Parathyroid adenoma (tissue), 2 donors: Measurements from ENCODE around the gene PCDHB7.
"Not testable (repeated sequence)": the region's sequence is repeated elsewhere in the genome, so short reads cannot be mapped to it uniquely, and the experiment has no call there.

ENCODE experiments used
- H2AFZ ChIP-seq: fragments of 300-600 bp; sonication (generic); one replicate; pipeline ENCODE4 v1.7.0; 2017; ENCODE audit warnings: antibody characterized with exemption, mild to moderate bottlenecking
- H3K27ac ChIP-seq: fragments of 300-600 bp; sonication (generic); one replicate; pipeline ENCODE4 v1.7.0; 2017
- H3K27me3 ChIP-seq: fragments of 300-600 bp; sonication (generic); one replicate; pipeline ENCODE4 v1.7.0; 2017; ENCODE audit warnings: low read length; ENCODE audit not compliant: control insufficient read depth, insufficient read depth
- H3K36me3 ChIP-seq: fragments of 300-600 bp; sonication (generic); one replicate; pipeline ENCODE4 v1.7.0; 2017; ENCODE audit warnings: low read length; ENCODE audit not compliant: control insufficient read depth, insufficient read depth
- H3K4me1 ChIP-seq: fragments of 300-600 bp; sonication (generic); one replicate; pipeline ENCODE4 v1.7.0; 2017; ENCODE audit warnings: control low read depth
- H3K4me2 ChIP-seq: fragments of 300-600 bp; sonication (generic); one replicate; pipeline ENCODE4 v1.7.0; 2017; ENCODE audit warnings: low read length
- H3K4me3 ChIP-seq: fragments of 300-600 bp; sonication (generic); one replicate; pipeline ENCODE4 v1.7.0; 2017; ENCODE audit warnings: low read depth, low read length
- H3K79me2 ChIP-seq: fragments of 300-600 bp; sonication (generic); one replicate; pipeline ENCODE4 v1.7.0; 2017; ENCODE audit warnings: control low read depth
- H3K9ac ChIP-seq: fragments of 300-600 bp; sonication (generic); one replicate; pipeline ENCODE4 v1.7.0; 2017; ENCODE audit warnings: mild to moderate bottlenecking
- H3K9me3 ChIP-seq: fragments of 300-600 bp; sonication (generic); one replicate; pipeline ENCODE4 v1.7.0; 2017; ENCODE audit warnings: low read length; ENCODE audit not compliant: control insufficient read depth
- TF ChIP-seq, protein P1 (sequence below): fragments of 300-600 bp; sonication (generic); IDR thresholded peaks from one replicate; pipeline ENCODE4 v1.7.0; 2017; ENCODE audit warnings: antibody characterized with exemption, mild to moderate bottlenecking
- donor health status: primary hyperparathyroidism.

The PCDHB7 gene

GRCh38 chr5:141135718-141136266 is 36.7 kb upstream of the PCDHB7 start:
- H3K4me1 ChIP-seq = no peaks in the 10 kb centered on the region
- no peak overlapping the region for H3K9ac ChIP-seq
- no peak overlapping the region for H3K4me2 ChIP-seq
- no peaks in the 10 kb centered on the region for H3K79me2 ChIP-seq
- H3K27ac ChIP-seq = no peak overlapping the region
- peak overlapping the region; percentile 57 for H2AFZ ChIP-seq
- peaks cover 6% of the 10 kb centered on the region for H3K27me3 ChIP-seq
- peaks cover under 1% of the 10 kb centered on the region for H3K36me3 ChIP-seq
- peak overlapping the region; percentile 36 for H3K4me3 ChIP-seq
- H3K9me3 ChIP-seq = no peaks in the 10 kb centered on the region
- TF ChIP-seq, protein P1, sequence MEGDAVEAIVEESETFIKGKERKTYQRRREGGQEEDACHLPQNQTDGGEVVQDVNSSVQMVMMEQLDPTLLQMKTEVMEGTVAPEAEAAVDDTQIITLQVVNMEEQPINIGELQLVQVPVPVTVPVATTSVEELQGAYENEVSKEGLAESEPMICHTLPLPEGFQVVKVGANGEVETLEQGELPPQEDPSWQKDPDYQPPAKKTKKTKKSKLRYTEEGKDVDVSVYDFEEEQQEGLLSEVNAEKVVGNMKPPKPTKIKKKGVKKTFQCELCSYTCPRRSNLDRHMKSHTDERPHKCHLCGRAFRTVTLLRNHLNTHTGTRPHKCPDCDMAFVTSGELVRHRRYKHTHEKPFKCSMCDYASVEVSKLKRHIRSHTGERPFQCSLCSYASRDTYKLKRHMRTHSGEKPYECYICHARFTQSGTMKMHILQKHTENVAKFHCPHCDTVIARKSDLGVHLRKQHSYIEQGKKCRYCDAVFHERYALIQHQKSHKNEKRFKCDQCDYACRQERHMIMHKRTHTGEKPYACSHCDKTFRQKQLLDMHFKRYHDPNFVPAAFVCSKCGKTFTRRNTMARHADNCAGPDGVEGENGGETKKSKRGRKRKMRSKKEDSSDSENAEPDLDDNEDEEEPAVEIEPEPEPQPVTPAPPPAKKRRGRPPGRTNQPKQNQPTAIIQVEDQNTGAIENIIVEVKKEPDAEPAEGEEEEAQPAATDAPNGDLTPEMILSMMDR = no peak

DNA sequence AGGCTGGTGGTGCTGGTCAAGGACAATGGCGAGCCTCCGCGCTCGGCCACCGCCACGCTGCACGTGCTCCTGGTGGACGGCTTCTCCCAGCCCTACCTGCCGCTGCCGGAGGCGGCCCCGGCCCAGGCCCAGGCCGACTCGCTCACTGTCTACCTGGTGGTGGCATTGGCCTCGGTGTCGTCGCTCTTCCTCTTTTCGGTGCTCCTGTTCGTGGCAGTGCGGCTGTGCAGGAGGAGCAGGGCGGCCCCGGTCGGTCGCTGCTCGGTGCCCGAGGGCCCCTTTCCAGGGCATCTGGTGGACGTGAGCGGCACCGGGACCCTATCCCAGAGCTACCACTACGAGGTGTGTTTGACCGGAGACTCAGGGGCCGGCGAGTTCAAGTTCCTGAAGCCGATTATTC is 35.1 kb upstream of the PCDHB7 start:
- H3K4me3 ChIP-seq, H3K27ac ChIP-seq, H3K9ac ChIP-seq, H3K9me3 ChIP-seq, H3K4me1 ChIP-seq, H3K4me2 ChIP-seq, H3K27me3 ChIP-seq, H3K36me3 ChIP-seq, H2AFZ ChIP-seq, H3K79me2 ChIP-seq: not testable (repeated sequence)

GRCh38 chr5:141149812-141150211 is 22.6 kb upstream of the PCDHB7 start, which contains the start of gene PCDHB6:
Gene PCDHB6 (plus strand): TSS chr5:141150057. CDS start chr5:141150258, 201 bp downstream.
- TF ChIP-seq, protein P1 = no peak
- no peak within 1 kb of the TSS for H3K27ac ChIP-seq

GRCh38 chr5:141150224-141150992 is 22.0 kb upstream of the PCDHB7 start:
- Histone ChIP-seq H2AFZ (no peak overlapping the region), H3K27me3 (peaks cover 14% of the 10 kb centered on the region), H3K4me3 (no peak overlapping the region), H3K79me2 (no peaks in the 10 kb centered on the region), H3K4me2 (no peak overlapping the region), H3K27ac (no peak overlapping the region), H3K9ac (no peak overlapping the region), H3K9me3 (no peaks in the 10 kb centered on the region), H3K36me3 (peaks cover 3% of the 10 kb centered on the region), H3K4me1 (no peaks in the 10 kb centered on the region)
- TF ChIP-seq, protein P1 = no peak

More at GRCh38 chr5:141149812-141150211, 22.6 kb upstream of the PCDHB7 start, which contains the start of gene PCDHB6:
- H3K79me2 ChIP-seq = no peaks in the 10 kb centered on the region
- no peak within 1 kb of the TSS for H3K4me3 ChIP-seq
- H3K36me3 ChIP-seq = peaks cover 3% of the 10 kb centered on the region
- no peaks in the 10 kb centered on the region for H3K9me3 ChIP-seq
- no peak within 1 kb of the TSS for H2AFZ ChIP-seq
- H3K4me1 ChIP-seq = no peaks in the 10 kb centered on the region
- H3K27me3 ChIP-seq = peaks cover 14% of the 10 kb centered on the region
- no peak within 1 kb of the TSS for H3K4me2 ChIP-seq
- no peak within 1 kb of the TSS for H3K9ac ChIP-seq

- H3K79me2 ChIP-seq = no peaks in the 10 kb centered on the region
- peaks cover 3% of the 10 kb centered on the region for H3K36me3 ChIP-seq
- no peaks in the 10 kb centered on the region for H3K9me3 ChIP-seq
- H3K4me3 ChIP-seq = no peak overlapping the region
- no peak overlapping the region for H3K9ac ChIP-seq
- H3K27ac ChIP-seq = no peak overlapping the region
- TF ChIP-seq, protein P1 = no peak
- H3K4me2 ChIP-seq = no peak overlapping the region
- H3K4me1 ChIP-seq = no peaks in the 10 kb centered on the region
- H2AFZ ChIP-seq = no peak overlapping the region
- peaks cover 14% of the 10 kb centered on the region for H3K27me3 ChIP-seq
Observed at GRCh38 chr5:141150993-141151325, 21.5 kb upstream of the PCDHB7 start.

- not testable (repeated sequence) for H3K9ac ChIP-seq, H3K27ac ChIP-seq, H2AFZ ChIP-seq, H3K4me3 ChIP-seq, H3K36me3 ChIP-seq, H3K4me2 ChIP-seq, H3K4me1 ChIP-seq, H3K79me2 ChIP-seq, H3K9me3 ChIP-seq
- peaks cover 14% of the 10 kb centered on the region for H3K27me3 ChIP-seq
Observed at GRCh38 chr5:141151632-141152031, 20.8 kb upstream of the PCDHB7 start.

- H3K4me3 ChIP-seq, H3K4me1 ChIP-seq, H3K79me2 ChIP-seq, H2AFZ ChIP-seq, H3K4me2 ChIP-seq, H3K27ac ChIP-seq, H3K9me3 ChIP-seq, H3K36me3 ChIP-seq, H3K9ac ChIP-seq: not testable (repeated sequence)
- peaks cover 14% of the 10 kb centered on the region for H3K27me3 ChIP-seq
Observed at GRCh38 chr5:141152096-141152495, 20.3 kb upstream of the PCDHB7 start.
